Amniotic stem cell (primary cell): ENCODE results near the gene AKR1A1.
"Not testable (repeated sequence)": the region's sequence is repeated elsewhere in the genome, so short reads cannot be mapped to it uniquely, and the experiment has no call there.

Experiments
- DNase-seq: peaks from one replicate; lab custom pipeline; 2025; lab: John Stamatoyannopoulos, UW

The AKR1A1 gene

GRCh38 chr1:45550401-45551351 lies at the start of gene AKR1A1:
Gene AKR1A1 (plus strand): TSS chr1:45550826. CDS start chr1:45561795, 10,969 bp downstream.
- DNase-seq: peak; percentile 70

GRCh38 chr1:45501505-45501859 lies 49.1 kb upstream of the AKR1A1 start:
- DNase-seq: no peak

- no peak for DNase-seq
Observed at GRCh38 chr1:45503462-45504360, 46.9 kb upstream of the AKR1A1 start.

- DNase-seq: no peak
Observed at GRCh38 chr1:45507195-45507594, 43.4 kb upstream of the AKR1A1 start.

- no peak for DNase-seq
Observed at GRCh38 chr1:45507893-45508292, 42.7 kb upstream of the AKR1A1 start.

- DNase-seq: no peak
Observed at GRCh38 chr1:45508295-45509151, 42.1 kb upstream of the AKR1A1 start.

- DNase-seq: no peak
Observed at GRCh38 chr1:45510036-45510971, 40.3 kb upstream of the AKR1A1 start.

GRCh38 chr1:45510972-45511527 lies 39.6 kb upstream of the AKR1A1 start:
- no peak for DNase-seq

GRCh38 chr1:45512641-45513054 lies 38.0 kb upstream of the AKR1A1 start:
- DNase-seq: peak; percentile 25

GRCh38 chr1:45513532-45514260 lies 36.9 kb upstream of the AKR1A1 start:
- DNase-seq: peak; percentile 12

GRCh38 chr1:45516036-45516435 lies 34.6 kb upstream of the AKR1A1 start:
- DNase-seq: no peak

- no peak for DNase-seq
Observed at GRCh38 chr1:45516465-45516864, 34.2 kb upstream of the AKR1A1 start.

GRCh38 chr1:45518366-45518765 lies 32.3 kb upstream of the AKR1A1 start:
- not testable (repeated sequence) for DNase-seq

- DNase-seq: no peak
Observed at GRCh38 chr1:45518910-45519309, 31.7 kb upstream of the AKR1A1 start.

GRCh38 chr1:45519774-45520173 lies 30.9 kb upstream of the AKR1A1 start:
- not testable (repeated sequence) for DNase-seq

- DNase-seq: peak; percentile 78
Observed at GRCh38 chr1:45521413-45522323, 29.0 kb upstream of the AKR1A1 start, which contains the start of gene PRDX1. Gene PRDX1 (minus strand): TSS chr1:45521884. CDS start chr1:45519043, 2,841 bp downstream.

- no peak for DNase-seq
Observed at GRCh38 chr1:45522324-45523104, 28.1 kb upstream of the AKR1A1 start.
